Nephron (organoid): ENCODE results near the gene SPTBN4.

Source experiments
- H3K27ac Mint-ChIP-seq, 3 experiments: 2 replicates each; pipeline ENCODE4 v1.8.0; 2020; ENCODE audit warnings: mixed read lengths in 3 of 3, mild to moderate bottlenecking in 2 of 3, moderate library complexity in 1 of 3
- H3K27me3 Mint-ChIP-seq: 2 replicates; pipeline ENCODE4 v1.8.0; 2021; ENCODE audit warnings: low read depth, mild to moderate bottlenecking, moderate library complexity, mixed read lengths
- H3K36me3 Mint-ChIP-seq: 2 replicates; pipeline ENCODE4 v1.8.0; 2020; ENCODE audit warnings: low read depth, mixed read lengths
- H3K4me1 Mint-ChIP-seq: 2 replicates; pipeline ENCODE4 v1.8.0; 2020; ENCODE audit warnings: mixed read lengths
- H3K4me3 Mint-ChIP-seq, 3 experiments: 2 replicates each; pipeline ENCODE4 v1.8.0; 2020; ENCODE audit warnings: mild to moderate bottlenecking in 3 of 3, mixed read lengths in 3 of 3, moderate library complexity in 2 of 3
- H3K9me3 Mint-ChIP-seq: 2 replicates; pipeline ENCODE4 v1.8.0; 2020; ENCODE audit warnings: mixed read lengths
- TF ChIP-seq, protein P1 (sequence below), 3 experiments: fragments of 200-600 bp; sonication (generic); IDR thresholded peaks; one replicate each; pipeline ENCODE4 v1.5.0; 2021; ENCODE audit warnings: antibody characterized with exemption in 3 of 3; ENCODE audit not compliant: unreplicated experiment in 3 of 3

Gene SPTBN4

DNA sequence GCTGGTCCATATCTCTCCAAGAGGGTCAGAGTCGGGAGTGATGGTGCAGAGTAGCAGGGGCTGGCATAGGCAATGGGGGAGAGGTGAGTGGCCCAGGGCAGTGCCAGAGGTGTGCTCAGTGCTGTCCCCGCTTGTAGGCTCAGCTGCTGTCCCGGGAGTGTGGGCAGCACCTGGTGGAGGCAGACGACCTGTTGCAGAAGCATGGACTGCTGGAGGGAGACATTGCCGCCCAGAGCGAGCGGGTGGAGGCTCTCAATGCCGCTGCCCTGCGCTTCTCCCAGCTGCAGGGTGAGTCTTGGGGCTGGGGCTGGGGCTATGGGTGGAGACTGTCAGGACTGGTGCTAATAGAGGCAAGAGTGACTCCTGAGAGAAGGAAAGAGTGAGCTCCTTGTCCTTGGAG, 39.3 kb downstream of the SPTBN4 start:
- Mint-ChIP-seq H3K4me3 (no peak overlapping the region), H3K9me3 (no peaks in the 10 kb centered on the region), H3K27ac (no peak overlapping the region), H3K36me3 (no peaks in the 10 kb centered on the region), H3K4me1 (no peaks in the 10 kb centered on the region), H3K27me3 (peaks cover 79% of the 10 kb centered on the region)
- TF ChIP-seq, protein P1, sequence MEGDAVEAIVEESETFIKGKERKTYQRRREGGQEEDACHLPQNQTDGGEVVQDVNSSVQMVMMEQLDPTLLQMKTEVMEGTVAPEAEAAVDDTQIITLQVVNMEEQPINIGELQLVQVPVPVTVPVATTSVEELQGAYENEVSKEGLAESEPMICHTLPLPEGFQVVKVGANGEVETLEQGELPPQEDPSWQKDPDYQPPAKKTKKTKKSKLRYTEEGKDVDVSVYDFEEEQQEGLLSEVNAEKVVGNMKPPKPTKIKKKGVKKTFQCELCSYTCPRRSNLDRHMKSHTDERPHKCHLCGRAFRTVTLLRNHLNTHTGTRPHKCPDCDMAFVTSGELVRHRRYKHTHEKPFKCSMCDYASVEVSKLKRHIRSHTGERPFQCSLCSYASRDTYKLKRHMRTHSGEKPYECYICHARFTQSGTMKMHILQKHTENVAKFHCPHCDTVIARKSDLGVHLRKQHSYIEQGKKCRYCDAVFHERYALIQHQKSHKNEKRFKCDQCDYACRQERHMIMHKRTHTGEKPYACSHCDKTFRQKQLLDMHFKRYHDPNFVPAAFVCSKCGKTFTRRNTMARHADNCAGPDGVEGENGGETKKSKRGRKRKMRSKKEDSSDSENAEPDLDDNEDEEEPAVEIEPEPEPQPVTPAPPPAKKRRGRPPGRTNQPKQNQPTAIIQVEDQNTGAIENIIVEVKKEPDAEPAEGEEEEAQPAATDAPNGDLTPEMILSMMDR (IDR thresholded peaks at IDR 0.05; ENCODE audit: unreplicated experiment in 3 of 3): no peak

DNA sequence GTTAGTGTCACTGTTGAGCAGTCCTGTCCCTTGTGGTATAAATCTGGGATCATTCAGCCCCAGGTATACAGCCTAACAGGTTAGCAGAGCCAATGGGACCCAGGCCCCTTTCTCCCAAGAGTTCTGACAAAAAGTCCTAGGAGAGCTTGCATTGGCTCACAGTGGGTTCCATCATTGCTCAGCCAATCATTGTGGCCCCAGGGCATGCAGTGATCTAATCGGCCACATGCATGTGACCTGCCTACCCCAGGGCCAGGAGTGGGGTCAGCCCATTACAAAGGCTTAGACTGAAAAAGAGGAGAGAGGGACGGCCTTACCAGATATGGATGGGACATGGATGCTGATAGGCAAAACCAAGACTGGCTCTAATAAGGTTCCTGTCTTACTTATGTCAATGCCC, 41.1 kb downstream of the SPTBN4 start:
- Mint-ChIP-seq H3K9me3 (peaks cover 3% of the 10 kb centered on the region), H3K36me3 (no peaks in the 10 kb centered on the region), H3K27me3 (peaks cover 84% of the 10 kb centered on the region), H3K27ac (no peak overlapping the region), H3K4me3 (no peak overlapping the region), H3K4me1 (no peaks in the 10 kb centered on the region)
- TF ChIP-seq, protein P1 (IDR thresholded peaks at IDR 0.05; ENCODE audit: unreplicated experiment in 3 of 3): no peak

- Mint-ChIP-seq H3K4me1 (no peaks in the 10 kb centered on the region), H3K27ac (no peak overlapping the region), H3K36me3 (peaks cover 2% of the 10 kb centered on the region), H3K27me3 (peaks cover 84% of the 10 kb centered on the region), H3K9me3 (peaks cover 3% of the 10 kb centered on the region), H3K4me3 (no peak overlapping the region)
- TF ChIP-seq, protein P1 (IDR thresholded peaks at IDR 0.05; ENCODE audit: unreplicated experiment in 3 of 3): no peak
These were observed 42.0 kb downstream of the SPTBN4 start for GRCh38 chr19:40508739-40509260.

DNA sequence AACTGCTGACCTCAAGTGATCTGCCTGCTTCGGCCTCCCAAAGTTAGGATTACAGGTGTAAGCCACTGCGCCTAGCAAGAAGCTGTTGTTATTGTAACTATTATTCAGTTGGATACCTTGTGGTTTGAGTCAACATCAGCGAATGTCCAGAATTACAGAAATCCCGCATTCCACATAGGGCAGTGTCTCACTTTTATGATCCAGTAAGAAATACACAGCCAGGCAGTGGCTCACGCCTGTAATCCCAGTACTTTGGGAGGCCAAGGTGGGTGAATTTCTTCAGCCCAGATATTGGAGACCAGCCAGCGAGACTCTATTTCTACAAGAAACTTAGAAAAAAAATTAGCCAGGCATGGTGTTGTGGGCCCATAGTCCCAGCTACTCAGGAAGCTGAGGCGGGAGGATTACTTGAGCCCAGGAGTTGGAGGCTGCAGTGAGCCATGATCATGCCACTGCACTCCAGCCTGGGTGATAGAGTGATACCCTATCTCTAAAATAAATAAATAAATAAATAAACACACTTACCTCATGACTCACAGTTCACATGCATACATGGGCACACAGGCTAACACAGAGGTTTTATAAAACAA, 43.8 kb downstream of the SPTBN4 start:
- Mint-ChIP-seq H3K27me3 (peaks cover 86% of the 10 kb centered on the region), H3K27ac (no peak overlapping the region), H3K4me3 (no peak overlapping the region), H3K9me3 (peaks cover 3% of the 10 kb centered on the region), H3K4me1 (no peaks in the 10 kb centered on the region), H3K36me3 (peaks cover 4% of the 10 kb centered on the region)
- TF ChIP-seq, protein P1 (IDR thresholded peaks at IDR 0.05; ENCODE audit: unreplicated experiment in 3 of 3): no peak

- no peaks in the 10 kb centered on the region for H3K4me1 Mint-ChIP-seq
- H3K27me3 Mint-ChIP-seq: peaks cover 85% of the 10 kb centered on the region
- H3K4me3 Mint-ChIP-seq: peak overlapping the region in 2 of 3 experiments; percentile 21 to 41
- H3K36me3 Mint-ChIP-seq: peaks cover 4% of the 10 kb centered on the region
- no peak overlapping the region for H3K27ac Mint-ChIP-seq
- H3K9me3 Mint-ChIP-seq: peaks cover 3% of the 10 kb centered on the region
- TF ChIP-seq, protein P1 (IDR thresholded peaks at IDR 0.05; ENCODE audit: unreplicated experiment in 3 of 3): no peak
These were observed 44.7 kb downstream of the SPTBN4 start for GRCh38 chr19:40511487-40511886.

- H3K4me1 Mint-ChIP-seq: no peaks in the 10 kb centered on the region
- peaks cover 3% of the 10 kb centered on the region for H3K9me3 Mint-ChIP-seq
- peaks cover 4% of the 10 kb centered on the region for H3K36me3 Mint-ChIP-seq
- TF ChIP-seq, protein P1 (IDR thresholded peaks at IDR 0.05; ENCODE audit: unreplicated experiment in 3 of 3): no peak
- peak overlapping the region; percentile 25 to 47 (median 41) for H3K4me3 Mint-ChIP-seq
- H3K27me3 Mint-ChIP-seq: peaks cover 88% of the 10 kb centered on the region
- H3K27ac Mint-ChIP-seq: no peak overlapping the region
These were observed 45.3 kb downstream of the SPTBN4 start for GRCh38 chr19:40512110-40512472.
